ENCODE data around the gene KCNJ2. TPM values are rescaled to one million over a fixed set of nuclear protein-coding genes. Genes with fewer than 3 reads are reported as not detected.

KCNJ2 gene
- polyA plus RNA-seq, 1 experiment = 1.2 TPM

DNA sequence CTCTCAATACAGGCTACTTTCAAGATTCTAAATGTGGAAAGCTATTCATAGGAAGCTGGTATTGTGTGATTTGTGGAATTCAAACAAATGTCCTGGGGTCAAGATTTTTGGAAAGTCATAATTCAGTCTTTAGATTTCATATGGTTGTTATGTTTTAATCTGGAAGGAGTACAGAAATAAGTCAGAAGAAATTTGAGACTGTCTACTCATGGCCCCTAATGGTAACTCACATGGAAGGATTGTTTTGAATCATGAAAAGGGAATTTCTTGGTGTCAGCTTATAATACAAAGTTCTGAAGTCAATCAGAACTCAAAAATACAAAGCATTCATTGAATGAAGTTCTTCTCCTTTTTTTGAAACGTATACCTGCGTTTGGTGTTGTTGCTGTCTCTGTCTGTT is 3.1 kb downstream of the KCNJ2 start:
- no peak for DNase-seq (ENCODE audit: low read depth)
- Histone ChIP-seq H3K4me3 (ENCODE audit: low read depth, low read length) (no peak overlapping the region), H3K36me3 (ENCODE audit: control insufficient read depth, insufficient read depth, low read length) (peaks cover 5% of the 10 kb centered on the region; the same call in 1 of the 2 replicates), H3K27me3 (ENCODE audit: control insufficient read depth, insufficient read depth, low read length) (no peaks in the 10 kb centered on the region)
- ChIA-PET POLR2A (no interaction called here), CTCF (no interaction called here)
- TF ChIP-seq, protein P1, sequence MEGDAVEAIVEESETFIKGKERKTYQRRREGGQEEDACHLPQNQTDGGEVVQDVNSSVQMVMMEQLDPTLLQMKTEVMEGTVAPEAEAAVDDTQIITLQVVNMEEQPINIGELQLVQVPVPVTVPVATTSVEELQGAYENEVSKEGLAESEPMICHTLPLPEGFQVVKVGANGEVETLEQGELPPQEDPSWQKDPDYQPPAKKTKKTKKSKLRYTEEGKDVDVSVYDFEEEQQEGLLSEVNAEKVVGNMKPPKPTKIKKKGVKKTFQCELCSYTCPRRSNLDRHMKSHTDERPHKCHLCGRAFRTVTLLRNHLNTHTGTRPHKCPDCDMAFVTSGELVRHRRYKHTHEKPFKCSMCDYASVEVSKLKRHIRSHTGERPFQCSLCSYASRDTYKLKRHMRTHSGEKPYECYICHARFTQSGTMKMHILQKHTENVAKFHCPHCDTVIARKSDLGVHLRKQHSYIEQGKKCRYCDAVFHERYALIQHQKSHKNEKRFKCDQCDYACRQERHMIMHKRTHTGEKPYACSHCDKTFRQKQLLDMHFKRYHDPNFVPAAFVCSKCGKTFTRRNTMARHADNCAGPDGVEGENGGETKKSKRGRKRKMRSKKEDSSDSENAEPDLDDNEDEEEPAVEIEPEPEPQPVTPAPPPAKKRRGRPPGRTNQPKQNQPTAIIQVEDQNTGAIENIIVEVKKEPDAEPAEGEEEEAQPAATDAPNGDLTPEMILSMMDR (IDR thresholded peaks at IDR 0.05; ENCODE audit: insufficient read depth, low read depth, low read length) = no peak

DNA sequence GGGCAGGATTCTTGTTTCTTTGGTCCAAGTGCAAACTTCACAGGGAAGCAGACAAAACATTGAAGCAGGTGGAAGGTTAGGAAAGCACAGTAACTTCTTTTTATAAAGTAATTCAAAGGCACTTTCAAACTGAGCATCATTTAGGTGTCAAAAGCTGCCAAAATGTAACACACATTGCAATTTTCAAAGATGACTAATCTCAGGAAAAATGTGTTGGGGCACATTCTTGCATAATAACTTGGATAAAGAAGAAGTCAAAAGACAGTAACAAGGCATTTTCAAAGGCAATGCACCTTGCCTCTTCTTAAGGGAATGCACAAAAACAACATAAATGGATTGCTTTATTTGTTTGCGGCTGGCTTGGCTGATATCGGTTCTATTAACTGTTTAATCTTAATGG is 3.6 kb downstream of the KCNJ2 start:
- ChIA-PET CTCF (no interaction called here), POLR2A (no interaction called here)
- no peak overlapping the region for H3K4me3 ChIP-seq (ENCODE audit: low read depth, low read length)
- DNase-seq (ENCODE audit: low read depth) = no peak
- peaks cover 5% of the 10 kb centered on the region; the same call in 1 of the 2 replicates for H3K36me3 ChIP-seq (ENCODE audit: control insufficient read depth, insufficient read depth, low read length)
- TF ChIP-seq, protein P1 (IDR thresholded peaks at IDR 0.05; ENCODE audit: insufficient read depth, low read depth, low read length) = no peak
- no peaks in the 10 kb centered on the region for H3K27me3 ChIP-seq (ENCODE audit: control insufficient read depth, insufficient read depth, low read length)

DNA sequence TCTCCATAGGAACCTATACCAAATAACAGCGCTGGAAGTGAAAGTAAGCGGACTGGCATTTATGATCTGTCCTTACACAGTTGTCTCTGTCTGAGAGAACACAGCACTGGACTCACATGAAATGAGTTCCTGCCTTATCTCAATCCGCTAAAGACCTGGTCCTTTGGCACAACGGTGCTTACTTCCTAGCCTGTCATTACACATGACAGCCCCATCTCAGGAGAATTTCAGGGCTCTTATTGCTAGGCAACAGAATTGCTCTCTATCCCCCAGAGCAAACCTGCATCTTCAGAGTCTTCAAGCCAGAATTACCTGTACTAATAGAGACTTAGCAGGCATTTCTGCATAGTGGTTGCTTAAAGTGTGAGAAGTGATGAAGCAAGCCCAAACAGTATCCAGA is 4.3 kb downstream of the KCNJ2 start:
- no peaks in the 10 kb centered on the region for H3K27me3 ChIP-seq (ENCODE audit: control insufficient read depth, insufficient read depth, low read length)
- ChIA-PET CTCF (no interaction called here), POLR2A (no interaction called here)
- H3K36me3 ChIP-seq (ENCODE audit: control insufficient read depth, insufficient read depth, low read length) = peaks cover 5% of the 10 kb centered on the region; the same call in 1 of the 2 replicates
- TF ChIP-seq, protein P1 (IDR thresholded peaks at IDR 0.05; ENCODE audit: insufficient read depth, low read depth, low read length) = no peak
- DNase-seq (ENCODE audit: low read depth) = no peak
- H3K4me3 ChIP-seq (ENCODE audit: low read depth, low read length) = no peak overlapping the region

DNA sequence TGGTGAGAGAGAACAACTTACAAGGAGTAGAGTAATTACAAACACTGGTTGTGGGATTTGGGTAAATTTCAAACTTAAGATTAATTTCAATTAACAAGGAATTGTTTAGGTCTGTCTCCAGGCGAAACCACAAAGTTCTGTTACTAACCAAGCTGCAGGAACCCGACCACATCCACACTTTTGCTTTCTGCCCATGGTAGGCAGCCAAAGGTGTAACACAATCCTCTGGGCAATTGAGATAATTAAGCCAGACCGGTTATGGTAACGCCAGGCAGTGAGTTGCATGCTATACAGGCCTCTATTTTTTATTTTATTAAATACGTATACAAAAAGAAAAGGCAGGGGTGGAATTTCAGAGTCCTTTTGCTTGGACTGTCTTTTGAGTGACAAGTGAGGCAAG is 12.0 kb downstream of the KCNJ2 start:
- no peaks in the 10 kb centered on the region for H3K36me3 ChIP-seq (ENCODE audit: control insufficient read depth, insufficient read depth, low read length)
- ChIA-PET CTCF (no interaction called here), POLR2A (no interaction called here)
- TF ChIP-seq, protein P1 (IDR thresholded peaks at IDR 0.05; ENCODE audit: insufficient read depth, low read depth, low read length) = no peak
- H3K27me3 ChIP-seq (ENCODE audit: control insufficient read depth, insufficient read depth, low read length) = no peaks in the 10 kb centered on the region; the same call in 1 of the 2 replicates
- no peak overlapping the region for H3K4me3 ChIP-seq (ENCODE audit: low read depth, low read length)
- no peak for DNase-seq (ENCODE audit: low read depth)

DNA sequence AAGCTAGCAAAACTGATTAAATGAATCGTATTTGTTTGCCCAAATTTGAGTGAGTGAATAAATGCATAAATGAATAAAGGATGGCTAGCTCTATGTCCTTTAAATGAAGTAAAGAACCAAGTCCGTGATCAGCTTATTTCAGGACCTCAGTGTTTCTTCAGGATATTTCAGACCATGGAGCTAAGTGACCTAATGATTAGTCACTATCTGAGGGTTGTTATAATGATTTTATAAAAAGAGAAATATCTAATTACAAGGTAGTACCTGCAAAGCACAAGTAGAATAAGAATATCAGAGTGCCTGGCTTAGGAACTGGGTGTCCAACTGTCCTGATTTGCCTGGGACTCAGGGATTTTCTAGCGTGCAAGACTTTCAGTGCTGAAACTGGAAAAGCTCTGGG is 12.5 kb downstream of the KCNJ2 start:
- Histone ChIP-seq H3K4me3 (ENCODE audit: low read depth, low read length) (no peak overlapping the region), H3K27me3 (ENCODE audit: control insufficient read depth, insufficient read depth, low read length) (no peaks in the 10 kb centered on the region; the same call in 1 of the 2 replicates), H3K36me3 (ENCODE audit: control insufficient read depth, insufficient read depth, low read length) (no peaks in the 10 kb centered on the region)
- ChIA-PET CTCF (no interaction called here), POLR2A (no interaction called here)
- no peak for DNase-seq (ENCODE audit: low read depth)
- TF ChIP-seq, protein P1 (IDR thresholded peaks at IDR 0.05; ENCODE audit: insufficient read depth, low read depth, low read length) = no peak

All from BJ (cell line).